Nephron (organoid): ENCODE data around the gene STK16.

Experiments
- H3K27ac Mint-ChIP-seq, 3 experiments: 2 replicates each; pipeline ENCODE4 v1.8.0; 2020; ENCODE audit warnings: mixed read lengths in 3 of 3, mild to moderate bottlenecking in 2 of 3, moderate library complexity in 1 of 3
- H3K27me3 Mint-ChIP-seq: 2 replicates; pipeline ENCODE4 v1.8.0; 2021; ENCODE audit warnings: low read depth, mild to moderate bottlenecking, moderate library complexity, mixed read lengths
- H3K36me3 Mint-ChIP-seq: 2 replicates; pipeline ENCODE4 v1.8.0; 2020; ENCODE audit warnings: low read depth, mixed read lengths
- H3K4me1 Mint-ChIP-seq: 2 replicates; pipeline ENCODE4 v1.8.0; 2020; ENCODE audit warnings: mixed read lengths
- H3K4me3 Mint-ChIP-seq, 3 experiments: 2 replicates each; pipeline ENCODE4 v1.8.0; 2020; ENCODE audit warnings: mild to moderate bottlenecking in 3 of 3, mixed read lengths in 3 of 3, moderate library complexity in 2 of 3
- H3K9me3 Mint-ChIP-seq: 2 replicates; pipeline ENCODE4 v1.8.0; 2020; ENCODE audit warnings: mixed read lengths
- TF ChIP-seq, protein P1 (sequence below), 3 experiments: fragments of 200-600 bp; sonication (generic); IDR thresholded peaks; one replicate each; pipeline ENCODE4 v1.5.0; 2021; ENCODE audit warnings: antibody characterized with exemption in 3 of 3; ENCODE audit not compliant: unreplicated experiment in 3 of 3

Gene STK16

DNA sequence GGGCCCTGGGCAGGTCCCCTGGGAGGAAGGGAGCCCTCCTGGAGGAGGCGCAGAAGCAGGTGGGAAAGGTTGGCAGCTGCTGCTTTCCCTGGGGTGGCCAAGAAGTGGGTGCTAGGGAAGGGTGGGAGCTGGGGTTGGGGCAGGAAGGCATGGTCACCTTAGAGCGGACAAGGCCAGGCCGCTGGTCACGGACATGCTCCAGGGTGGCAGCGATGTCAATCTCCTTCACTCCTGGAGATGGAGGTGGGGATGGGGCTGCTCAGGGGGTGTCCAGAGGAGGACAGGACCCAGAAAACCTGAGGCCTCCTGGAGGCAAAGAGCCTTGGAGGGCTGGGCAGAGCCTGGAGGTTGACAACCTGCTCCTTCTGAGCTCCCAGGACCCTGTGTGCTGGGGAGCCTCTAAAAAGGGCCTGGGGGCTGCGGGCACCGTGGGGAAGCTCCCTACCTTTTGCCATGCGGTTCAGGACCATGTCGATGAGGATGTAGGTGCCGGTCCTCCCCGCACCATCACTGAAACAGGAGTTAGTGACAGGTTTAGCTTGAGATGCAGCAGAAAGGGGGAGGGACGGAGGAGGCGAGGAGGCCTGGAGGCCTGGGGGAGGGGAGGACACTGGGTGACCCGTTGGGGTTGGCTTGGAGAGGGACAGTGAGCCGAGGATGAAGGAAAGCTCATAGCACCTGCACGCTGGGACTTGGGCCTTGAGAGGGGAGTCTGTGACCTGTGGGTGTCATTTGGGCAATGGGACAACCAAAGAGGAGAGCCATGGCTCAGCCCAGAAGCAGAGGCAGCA lies 45.3 kb downstream of the STK16 start:
- Mint-ChIP-seq H3K9me3 (no peaks in the 10 kb centered on the region), H3K36me3 (no peaks in the 10 kb centered on the region), H3K4me3 (no peak overlapping the region), H3K4me1 (peaks cover 34% of the 10 kb centered on the region), H3K27ac (no peak overlapping the region), H3K27me3 (peaks cover 21% of the 10 kb centered on the region)
- TF ChIP-seq, protein P1, sequence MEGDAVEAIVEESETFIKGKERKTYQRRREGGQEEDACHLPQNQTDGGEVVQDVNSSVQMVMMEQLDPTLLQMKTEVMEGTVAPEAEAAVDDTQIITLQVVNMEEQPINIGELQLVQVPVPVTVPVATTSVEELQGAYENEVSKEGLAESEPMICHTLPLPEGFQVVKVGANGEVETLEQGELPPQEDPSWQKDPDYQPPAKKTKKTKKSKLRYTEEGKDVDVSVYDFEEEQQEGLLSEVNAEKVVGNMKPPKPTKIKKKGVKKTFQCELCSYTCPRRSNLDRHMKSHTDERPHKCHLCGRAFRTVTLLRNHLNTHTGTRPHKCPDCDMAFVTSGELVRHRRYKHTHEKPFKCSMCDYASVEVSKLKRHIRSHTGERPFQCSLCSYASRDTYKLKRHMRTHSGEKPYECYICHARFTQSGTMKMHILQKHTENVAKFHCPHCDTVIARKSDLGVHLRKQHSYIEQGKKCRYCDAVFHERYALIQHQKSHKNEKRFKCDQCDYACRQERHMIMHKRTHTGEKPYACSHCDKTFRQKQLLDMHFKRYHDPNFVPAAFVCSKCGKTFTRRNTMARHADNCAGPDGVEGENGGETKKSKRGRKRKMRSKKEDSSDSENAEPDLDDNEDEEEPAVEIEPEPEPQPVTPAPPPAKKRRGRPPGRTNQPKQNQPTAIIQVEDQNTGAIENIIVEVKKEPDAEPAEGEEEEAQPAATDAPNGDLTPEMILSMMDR (IDR thresholded peaks at IDR 0.05; ENCODE audit: unreplicated experiment in 3 of 3), result no peak

DNA sequence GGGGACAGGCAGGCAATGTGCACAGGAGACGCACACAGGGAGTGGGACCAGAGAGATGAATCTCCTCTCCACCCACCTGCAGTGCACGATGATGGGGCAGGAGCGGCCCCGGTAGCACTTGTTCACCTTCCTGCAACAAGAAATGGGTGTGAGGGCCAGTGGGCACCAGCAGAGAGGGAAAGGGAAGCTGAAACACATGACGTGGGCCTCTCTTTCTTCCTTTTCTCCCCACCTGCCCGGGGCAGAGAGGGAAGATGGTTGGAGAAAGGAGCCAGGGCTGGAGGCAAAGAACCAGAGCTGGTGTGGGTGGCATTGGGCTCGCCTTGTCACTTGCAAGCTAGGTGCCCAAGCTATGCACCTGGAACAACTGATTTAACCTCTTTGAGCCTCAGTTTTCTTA lies 46.1 kb downstream of the STK16 start:
- Mint-ChIP-seq H3K36me3 (no peaks in the 10 kb centered on the region), H3K9me3 (no peaks in the 10 kb centered on the region), H3K4me1 (peaks cover 32% of the 10 kb centered on the region), H3K27ac (no peak overlapping the region), H3K4me3 (no peak overlapping the region), H3K27me3 (peaks cover 28% of the 10 kb centered on the region)
- TF ChIP-seq, protein P1 (IDR thresholded peaks at IDR 0.05; ENCODE audit: unreplicated experiment in 3 of 3), result no peak

DNA sequence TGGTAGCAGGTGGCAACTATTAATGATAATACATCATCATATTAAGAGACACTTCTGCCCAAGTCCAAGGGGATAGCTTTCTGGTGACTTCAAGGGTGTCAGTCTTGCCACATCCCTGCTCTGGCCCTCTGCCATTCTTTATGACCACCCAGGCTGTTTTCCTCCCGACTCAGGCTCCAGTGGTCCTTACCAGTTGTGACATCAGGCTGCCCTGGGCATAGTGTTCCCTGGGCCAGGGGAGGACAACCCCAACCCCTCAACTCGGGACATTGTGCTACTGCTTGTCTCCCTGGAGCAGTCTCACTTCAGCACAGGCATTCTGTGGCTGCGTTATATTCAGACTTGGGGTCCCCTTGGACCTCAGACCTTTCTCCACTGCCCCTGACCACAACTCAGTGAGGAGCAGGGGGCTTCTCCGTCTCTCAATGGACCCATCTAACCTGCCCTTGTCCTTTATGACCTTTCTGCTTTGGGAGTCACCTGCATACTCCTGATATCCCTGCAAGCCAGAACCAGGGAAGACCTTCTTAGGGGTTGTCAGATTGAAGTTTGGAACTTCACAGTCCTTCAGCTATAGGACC lies 46.7 kb downstream of the STK16 start:
- no peaks in the 10 kb centered on the region for H3K36me3 Mint-ChIP-seq
- no peaks in the 10 kb centered on the region for H3K9me3 Mint-ChIP-seq
- peaks cover 34% of the 10 kb centered on the region for H3K27me3 Mint-ChIP-seq

DNA sequence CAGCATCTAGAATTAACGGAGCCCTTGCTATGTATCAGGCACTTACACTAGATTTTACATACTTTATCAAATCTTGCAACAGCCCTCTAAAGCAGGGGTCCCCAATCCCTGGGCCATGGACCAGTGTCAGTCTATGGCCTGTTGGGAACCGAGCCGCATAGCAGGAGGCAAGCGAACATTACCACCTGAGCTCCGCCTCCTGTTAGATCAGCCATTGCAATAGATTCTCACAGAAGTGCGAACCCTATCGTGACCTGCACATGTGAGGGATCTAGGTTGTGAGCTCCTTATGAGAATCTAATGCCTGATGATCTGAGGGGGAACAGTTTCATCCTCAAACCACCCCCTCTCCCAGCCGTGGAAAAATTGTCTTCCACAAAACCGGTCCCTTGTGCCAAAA lies 47.3 kb downstream of the STK16 start:
- Mint-ChIP-seq H3K27ac (peak overlapping the region in 1 of 3 experiments; percentile 48), H3K9me3 (no peaks in the 10 kb centered on the region), H3K4me1 (peaks cover 30% of the 10 kb centered on the region), H3K27me3 (peaks cover 35% of the 10 kb centered on the region), H3K36me3 (no peaks in the 10 kb centered on the region), H3K4me3 (peak overlapping the region in 1 of 3 experiments; percentile 41)
- TF ChIP-seq, protein P1 (IDR thresholded peaks at IDR 0.05; ENCODE audit: unreplicated experiment in 3 of 3), result no peak

More for the DNA sequence above, 46.7 kb downstream of the STK16 start:
- Mint-ChIP-seq H3K4me3 (peak overlapping the region in 1 of 3 experiments; percentile 36), H3K4me1 (peaks cover 31% of the 10 kb centered on the region), H3K27ac (peak overlapping the region in 1 of 3 experiments; percentile 48)
- TF ChIP-seq, protein P1 (IDR thresholded peaks at IDR 0.05; ENCODE audit: unreplicated experiment in 3 of 3), result no peak

DNA sequence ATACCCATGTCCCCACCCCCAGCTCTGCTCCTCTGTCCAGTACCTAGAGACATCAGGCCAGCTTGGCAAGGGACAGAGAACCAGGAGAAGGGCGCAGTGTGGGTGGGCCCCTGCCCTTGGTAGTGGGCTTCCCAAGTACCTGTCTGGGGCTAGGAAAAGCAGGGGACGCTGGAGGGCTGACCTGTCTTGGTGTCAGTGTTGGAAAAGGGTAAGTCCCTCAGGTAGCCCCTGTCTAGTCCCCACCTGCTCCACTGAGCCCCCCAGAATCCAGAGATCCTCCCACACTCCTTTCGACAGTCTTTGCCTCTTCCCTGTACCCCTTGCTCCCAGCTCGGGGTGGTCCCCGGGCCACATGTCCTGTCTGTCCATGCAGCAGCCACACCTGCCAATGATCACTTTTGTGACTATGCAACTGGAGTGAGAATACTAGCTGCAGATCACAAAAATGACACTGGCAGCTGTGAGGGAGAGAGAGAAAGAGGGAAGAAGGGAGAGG lies 48.5 kb downstream of the STK16 start:
- Mint-ChIP-seq H3K27me3 (peaks cover 43% of the 10 kb centered on the region), H3K4me3 (peak overlapping the region; percentile 83 to 90 (median 84)), H3K27ac (peak overlapping the region; percentile 85 to 92 (median 86)), H3K4me1 (peaks cover 27% of the 10 kb centered on the region), H3K9me3 (no peaks in the 10 kb centered on the region), H3K36me3 (no peaks in the 10 kb centered on the region)
- TF ChIP-seq, protein P1 (IDR thresholded peaks at IDR 0.05; ENCODE audit: unreplicated experiment in 3 of 3), result no peak
